MM.1S (cell line): ENCODE measurements around the gene PCTP.

Source experiments
- DNase-seq: peaks from one replicate; pipeline ENCODE4 v3.0.0-alpha.2; 2015
- H2AFZ ChIP-seq: fragments of 300-600 bp; sonication (generic); 2 replicates; pipeline ENCODE4 v1.6.0; 2016; ENCODE audit warnings: antibody characterized with exemption, low read length
- H3F3A ChIP-seq: fragments of 300-600 bp; sonication (generic); 2 replicates; pipeline ENCODE4 v1.6.1; 2016; ENCODE audit warnings: mild to moderate bottlenecking, antibody characterized with exemption, low read length, moderate library complexity, mixed read lengths; ENCODE audit not compliant: insufficient read depth
- H3K27ac ChIP-seq: fragments of 300-600 bp; sonication (generic); 2 replicates; pipeline ENCODE4 v1.5.1; 2016; ENCODE audit warnings: mild to moderate bottlenecking, low read length
- H3K27me3 ChIP-seq: fragments of 300-600 bp; sonication (generic); replicated peaks from 2 replicates; pipeline ENCODE4 v1.6.0; 2016; ENCODE audit warnings: low read length; ENCODE audit not compliant: insufficient read depth
- H3K36me3 ChIP-seq: fragments of 300-600 bp; sonication (generic); replicated peaks from 2 replicates; pipeline ENCODE4 v1.6.1; 2016; ENCODE audit warnings: mild to moderate bottlenecking, low read length, mixed read lengths; ENCODE audit not compliant: insufficient read depth
- H3K4me1 ChIP-seq: fragments of 300-600 bp; sonication (generic); 2 replicates; pipeline ENCODE4 v1.6.1; 2016; ENCODE audit warnings: low read length, mixed read lengths
- H3K4me2 ChIP-seq: fragments of 300-600 bp; sonication (generic); 2 replicates; pipeline ENCODE4 v1.6.0; 2016; ENCODE audit warnings: low read depth, low read length
- H3K4me3 ChIP-seq: fragments of 300-600 bp; sonication (generic); 2 replicates; pipeline ENCODE4 v1.5.1; 2016; ENCODE audit warnings: low read length, mixed read lengths
- H3K79me2 ChIP-seq: fragments of 300-600 bp; sonication (generic); 2 replicates; pipeline ENCODE4 v1.6.1; 2016; ENCODE audit warnings: mixed run types, low read length, mixed read lengths
- H3K9ac ChIP-seq: fragments of 300-600 bp; sonication (generic); 2 replicates; pipeline ENCODE4 v1.6.1; 2016; ENCODE audit warnings: low read length, mixed read lengths
- H3K9me2 ChIP-seq: fragments of 300-600 bp; sonication (generic); replicated peaks from 2 replicates; pipeline ENCODE4 v1.6.1; 2016; ENCODE audit warnings: mild to moderate bottlenecking, low read length, mixed read lengths; ENCODE audit not compliant: insufficient read depth
- H3K9me3 ChIP-seq: fragments of 300-600 bp; sonication (generic); replicated peaks from 2 replicates; pipeline ENCODE4 v1.6.1; 2016; ENCODE audit warnings: mild to moderate bottlenecking, low read length, mixed read lengths; ENCODE audit not compliant: insufficient read depth
- H4K20me1 ChIP-seq: fragments of 300-600 bp; sonication (generic); 2 replicates; pipeline ENCODE4 v1.6.1; 2016; ENCODE audit warnings: mild to moderate bottlenecking, low read length, moderate library complexity, mixed read lengths; ENCODE audit not compliant: insufficient read depth
- EZH2 ChIP-seq: fragments of 300-600 bp; sonication (generic); optimal IDR thresholded peaks from 2 replicates; pipeline ENCODE3; 2017; ENCODE audit warnings: low read depth, mild to moderate bottlenecking, antibody characterized with exemption, low read length, mixed read lengths
- EZH2phosphoT487 ChIP-seq: fragments of 300-600 bp; sonication (generic); IDR thresholded peaks from 2 replicates; pipeline ENCODE4 v1.6.1; 2018; ENCODE audit warnings: antibody characterized with exemption, low read length
- TF ChIP-seq, protein P1 (sequence below): fragments of 300-600 bp; sonication (generic); IDR thresholded peaks from 2 replicates; pipeline ENCODE4 v1.5.1; 2016; ENCODE audit warnings: antibody characterized with exemption, low read length, mixed read lengths

PCTP gene

DNA sequence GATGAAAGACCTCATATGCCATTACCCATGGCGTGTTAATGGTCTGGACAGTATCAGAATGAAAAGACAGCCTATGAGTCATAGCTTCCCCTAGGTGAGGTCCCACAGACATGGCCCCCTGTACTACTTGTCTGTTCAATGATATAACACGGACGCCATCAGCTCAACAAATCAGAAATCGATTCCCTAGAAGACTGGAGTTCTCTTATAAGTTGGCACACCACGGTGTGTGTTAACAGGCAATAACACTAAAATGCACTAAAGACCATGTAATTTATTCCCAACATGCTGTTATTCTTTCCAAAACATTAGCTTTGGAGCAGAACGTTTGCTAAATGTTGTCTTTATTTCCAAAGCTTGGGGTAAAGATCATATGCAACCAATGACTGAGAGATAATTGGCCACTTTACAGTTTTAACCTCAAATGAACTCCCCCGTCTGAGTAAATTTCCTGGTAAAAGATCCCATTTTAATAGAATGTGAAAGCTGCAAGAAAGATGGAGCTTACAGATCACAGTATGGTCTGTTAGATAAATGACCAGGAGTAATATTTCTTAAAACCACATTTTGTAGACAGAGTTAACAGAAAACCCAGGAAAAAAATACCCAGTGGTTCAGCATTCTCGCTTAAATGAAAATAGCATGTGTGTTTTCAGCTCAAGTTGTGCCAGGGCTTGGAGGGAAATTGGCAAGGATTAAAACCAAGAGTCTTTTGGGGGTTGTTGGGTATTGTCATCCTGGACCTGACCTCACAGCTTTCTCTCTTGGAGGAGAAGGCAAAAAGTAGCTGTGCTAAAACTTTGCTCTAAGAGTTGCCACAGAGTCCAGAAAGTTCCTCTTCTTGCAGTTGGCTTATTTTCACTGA, 65.9 kb downstream of the PCTP start:
- Histone ChIP-seq H3K9me3 (no peaks in the 10 kb centered on the region), H3K79me2 (no peaks in the 10 kb centered on the region), H3F3A (no peaks in the 10 kb centered on the region), H3K4me1 (no peaks in the 10 kb centered on the region), H3K4me2 (no peak overlapping the region), H2AFZ (no peak overlapping the region), H3K27ac (no peak overlapping the region), H3K9ac (no peak overlapping the region), H4K20me1 (no peaks in the 10 kb centered on the region), H3K36me3 (no peaks in the 10 kb centered on the region), H3K27me3 (no peaks in the 10 kb centered on the region), H3K9me2 (no peaks in the 10 kb centered on the region), H3K4me3 (no peak overlapping the region)
- TF ChIP-seq EZH2 (no peak), EZH2phosphoT487 (no peak)
- TF ChIP-seq, protein P1, sequence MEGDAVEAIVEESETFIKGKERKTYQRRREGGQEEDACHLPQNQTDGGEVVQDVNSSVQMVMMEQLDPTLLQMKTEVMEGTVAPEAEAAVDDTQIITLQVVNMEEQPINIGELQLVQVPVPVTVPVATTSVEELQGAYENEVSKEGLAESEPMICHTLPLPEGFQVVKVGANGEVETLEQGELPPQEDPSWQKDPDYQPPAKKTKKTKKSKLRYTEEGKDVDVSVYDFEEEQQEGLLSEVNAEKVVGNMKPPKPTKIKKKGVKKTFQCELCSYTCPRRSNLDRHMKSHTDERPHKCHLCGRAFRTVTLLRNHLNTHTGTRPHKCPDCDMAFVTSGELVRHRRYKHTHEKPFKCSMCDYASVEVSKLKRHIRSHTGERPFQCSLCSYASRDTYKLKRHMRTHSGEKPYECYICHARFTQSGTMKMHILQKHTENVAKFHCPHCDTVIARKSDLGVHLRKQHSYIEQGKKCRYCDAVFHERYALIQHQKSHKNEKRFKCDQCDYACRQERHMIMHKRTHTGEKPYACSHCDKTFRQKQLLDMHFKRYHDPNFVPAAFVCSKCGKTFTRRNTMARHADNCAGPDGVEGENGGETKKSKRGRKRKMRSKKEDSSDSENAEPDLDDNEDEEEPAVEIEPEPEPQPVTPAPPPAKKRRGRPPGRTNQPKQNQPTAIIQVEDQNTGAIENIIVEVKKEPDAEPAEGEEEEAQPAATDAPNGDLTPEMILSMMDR = no peak
- DNase-seq = no peak

DNA sequence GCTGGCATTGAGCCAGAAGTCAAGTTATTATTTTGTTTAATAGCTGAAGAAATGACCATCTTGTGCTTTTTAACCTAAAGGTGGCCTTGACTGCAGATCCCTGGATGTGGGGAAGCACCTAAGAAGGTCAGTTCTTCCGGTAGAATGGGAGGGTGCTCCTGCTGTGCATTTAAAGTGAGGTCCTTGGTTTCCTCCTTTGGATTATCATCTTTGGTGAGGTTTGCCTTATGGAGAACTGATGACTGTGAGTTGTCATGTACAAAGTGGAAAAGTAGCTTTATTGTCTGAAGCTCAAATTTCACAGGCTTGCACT, 66.5 kb downstream of the PCTP start:
- no peaks in the 10 kb centered on the region for H3K27me3 ChIP-seq
- no peak overlapping the region for H3K4me2 ChIP-seq
- H3K9ac ChIP-seq = no peak overlapping the region
- no peaks in the 10 kb centered on the region for H4K20me1 ChIP-seq
- no peak overlapping the region for H3K27ac ChIP-seq
- no peak overlapping the region for H2AFZ ChIP-seq
- no peaks in the 10 kb centered on the region for H3K9me2 ChIP-seq
- TF ChIP-seq, protein P1 = no peak
- TF ChIP-seq EZH2 (no peak), EZH2phosphoT487 (no peak)
- H3K4me1 ChIP-seq = no peaks in the 10 kb centered on the region
- H3F3A ChIP-seq = no peaks in the 10 kb centered on the region
- H3K4me3 ChIP-seq = no peak overlapping the region
- no peak for DNase-seq
- no peaks in the 10 kb centered on the region for H3K9me3 ChIP-seq
- no peaks in the 10 kb centered on the region for H3K36me3 ChIP-seq
- no peaks in the 10 kb centered on the region for H3K79me2 ChIP-seq

DNA sequence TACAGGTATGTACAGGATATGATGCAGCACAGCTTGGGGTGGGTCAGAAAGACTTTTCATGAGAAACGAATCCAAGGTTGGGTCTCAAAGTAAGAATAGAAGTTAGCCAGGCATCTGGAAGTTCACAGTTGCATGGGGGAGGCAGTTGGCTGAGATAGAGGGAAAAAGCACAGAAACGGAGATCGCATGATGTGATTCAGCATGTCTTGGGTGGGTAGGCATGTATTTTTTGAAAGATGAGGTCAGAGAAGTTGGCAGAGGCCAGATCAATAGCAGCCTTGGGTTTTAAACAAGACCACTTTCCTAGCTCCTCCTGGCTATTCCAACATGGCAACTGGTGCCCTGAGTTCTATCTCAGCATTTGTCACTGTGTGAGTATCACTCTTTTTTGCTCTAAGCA, 67.2 kb downstream of the PCTP start:
- H3K27ac ChIP-seq = no peak overlapping the region
- no peaks in the 10 kb centered on the region for H3K27me3 ChIP-seq

More for the DNA sequence above, 67.2 kb downstream of the PCTP start:
- TF ChIP-seq EZH2 (no peak), EZH2phosphoT487 (no peak)
- TF ChIP-seq, protein P1 = no peak
- H3K4me2 ChIP-seq = no peak overlapping the region
- no peaks in the 10 kb centered on the region for H3F3A ChIP-seq
- H3K4me1 ChIP-seq = no peaks in the 10 kb centered on the region
- no peak for DNase-seq
- no peak overlapping the region for H3K4me3 ChIP-seq
- H4K20me1 ChIP-seq = no peaks in the 10 kb centered on the region
- no peaks in the 10 kb centered on the region for H3K9me2 ChIP-seq
- H3K9me3 ChIP-seq = no peaks in the 10 kb centered on the region
- no peak overlapping the region for H3K9ac ChIP-seq
- no peaks in the 10 kb centered on the region for H3K36me3 ChIP-seq
- H2AFZ ChIP-seq = no peak overlapping the region
- H3K79me2 ChIP-seq = no peaks in the 10 kb centered on the region
